NCI-H82 treated with DMSO at 0.1 percent for 48 hours (cell line): ENCODE results near the gene TYSND1.
"Not testable (repeated sequence)": the region's sequence is repeated elsewhere in the genome, so short reads cannot be mapped to it uniquely, and the experiment has no call there.

ENCODE experiments used
- DNase-seq: peaks from one replicate; lab custom pipeline; 2025; ENCODE audit not compliant: unreplicated experiment; lab: John Stamatoyannopoulos, UW

Gene TYSND1

DNA sequence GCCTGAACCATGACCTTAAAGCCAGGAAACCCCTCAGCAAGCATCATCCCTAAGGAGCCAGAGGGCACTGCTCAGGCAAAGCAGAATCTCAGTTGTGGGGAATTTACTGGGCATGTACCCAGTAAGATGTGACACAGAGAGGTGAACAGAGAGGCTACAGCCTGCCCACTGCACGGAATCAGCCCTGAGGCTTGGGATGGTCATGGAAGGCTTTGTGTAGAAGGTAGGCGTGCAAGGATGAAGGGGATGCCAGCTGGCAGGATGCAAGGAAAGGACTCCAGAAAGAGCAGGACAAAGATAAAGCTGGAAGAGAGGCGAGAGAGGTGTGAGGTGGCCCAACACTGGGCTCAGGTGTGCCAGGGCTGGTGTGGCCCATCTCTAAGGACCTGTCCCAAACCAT is 11.5 kb downstream of the TYSND1 start:
- no peak for DNase-seq

DNA sequence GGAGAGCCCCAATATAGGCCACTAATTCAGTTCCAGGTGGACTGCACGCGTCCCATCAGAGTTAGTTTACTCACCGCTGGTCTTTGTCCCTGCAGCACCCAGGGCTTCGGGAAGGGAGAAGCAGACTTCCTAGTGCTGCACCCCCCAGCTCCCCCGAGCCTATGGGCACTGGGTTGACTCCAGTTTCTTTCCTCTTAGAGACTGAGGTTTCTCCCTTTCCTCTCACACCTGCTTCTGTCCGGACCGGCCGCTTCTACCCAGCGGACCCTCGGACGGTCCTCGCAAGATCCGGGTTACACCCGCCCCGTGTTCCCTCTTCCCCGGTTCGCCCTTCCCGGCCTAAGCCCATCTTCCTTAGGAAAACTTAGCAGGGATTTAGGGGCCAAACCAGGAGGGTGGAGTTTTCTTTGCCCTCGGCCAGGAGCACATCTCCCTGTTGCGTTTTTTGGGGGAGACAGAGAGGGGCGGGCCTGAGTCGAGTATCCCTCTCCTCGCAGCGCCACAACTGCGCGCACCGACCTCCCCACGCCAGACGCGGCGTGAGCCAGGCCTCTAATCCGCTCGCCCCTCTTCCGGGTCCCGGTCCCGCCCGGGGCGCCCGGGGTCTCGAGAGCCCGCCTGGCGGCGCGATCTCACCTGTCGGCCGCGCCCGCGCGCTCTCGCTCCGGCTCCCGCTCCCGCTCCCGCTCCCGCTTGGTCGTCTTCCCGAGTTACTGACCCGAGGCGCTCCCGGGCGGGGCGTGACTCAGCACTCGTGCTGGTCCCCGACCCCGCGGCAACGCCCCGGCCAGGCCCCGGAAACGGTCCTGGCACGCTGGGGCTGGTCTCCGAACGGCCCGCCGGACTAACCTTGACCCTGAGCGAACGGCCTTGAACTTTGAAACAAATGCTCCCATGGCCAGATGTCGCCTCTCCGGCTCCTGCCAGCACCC is 14.1 kb downstream of the TYSND1 start, which contains the start of gene AIFM2:
Gene AIFM2 (minus strand): TSS at position 728 of the 932 bp plus-strand sequence. CDS start 8,741 bp downstream, outside the sequence.
- no peak for DNase-seq

DNA sequence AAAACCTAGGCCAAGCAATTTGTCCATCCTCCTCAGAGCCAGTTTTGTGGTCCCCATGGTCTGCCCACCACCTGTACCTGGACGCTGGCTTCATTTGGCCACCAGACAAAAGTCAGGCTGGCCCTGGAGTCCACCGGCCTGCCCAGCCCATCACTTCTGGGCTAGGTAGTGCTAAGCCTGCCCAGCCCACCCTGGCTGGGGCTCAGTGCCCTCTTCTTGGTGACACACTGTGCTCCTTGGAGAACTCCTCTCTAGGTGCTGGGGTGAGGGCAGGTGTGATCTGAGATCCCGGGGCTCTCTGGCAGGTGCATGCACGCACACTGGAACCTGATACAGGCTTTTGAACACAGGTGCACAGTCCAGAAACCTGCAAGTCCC is 15.0 kb downstream of the TYSND1 start:
- DNase-seq, result no peak

DNA sequence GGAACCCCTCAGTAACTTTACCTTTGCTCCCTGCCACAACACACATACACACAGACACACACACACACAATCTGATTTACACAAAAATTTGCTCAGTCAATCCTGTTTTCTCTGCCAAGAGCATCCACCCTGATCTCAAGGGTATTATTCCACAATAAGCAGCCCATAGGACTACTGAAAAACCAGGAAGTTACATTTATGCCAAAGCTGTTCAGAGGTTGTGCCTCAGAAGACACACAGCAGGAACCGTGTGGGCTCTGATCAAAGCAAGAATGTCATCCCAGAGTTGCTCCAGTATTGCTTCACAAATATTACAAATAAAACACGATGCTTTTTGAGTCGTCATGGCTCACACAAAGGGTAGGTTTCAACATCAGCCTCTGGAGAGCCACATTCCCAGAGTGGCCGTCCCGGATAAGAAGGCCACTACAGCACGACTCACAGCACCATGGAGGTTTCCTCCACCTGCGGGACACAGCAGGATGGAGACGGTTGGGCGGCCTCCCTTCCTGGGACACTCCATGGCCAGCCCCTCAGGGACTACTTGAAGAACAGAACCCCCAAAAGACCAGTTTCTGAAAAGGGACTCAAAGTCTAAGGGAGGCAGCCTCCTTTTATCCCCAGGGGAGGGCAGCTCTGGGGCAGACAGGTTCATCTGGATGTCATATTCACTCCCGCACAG is 15.5 kb downstream of the TYSND1 start:
- no peak for DNase-seq

DNA sequence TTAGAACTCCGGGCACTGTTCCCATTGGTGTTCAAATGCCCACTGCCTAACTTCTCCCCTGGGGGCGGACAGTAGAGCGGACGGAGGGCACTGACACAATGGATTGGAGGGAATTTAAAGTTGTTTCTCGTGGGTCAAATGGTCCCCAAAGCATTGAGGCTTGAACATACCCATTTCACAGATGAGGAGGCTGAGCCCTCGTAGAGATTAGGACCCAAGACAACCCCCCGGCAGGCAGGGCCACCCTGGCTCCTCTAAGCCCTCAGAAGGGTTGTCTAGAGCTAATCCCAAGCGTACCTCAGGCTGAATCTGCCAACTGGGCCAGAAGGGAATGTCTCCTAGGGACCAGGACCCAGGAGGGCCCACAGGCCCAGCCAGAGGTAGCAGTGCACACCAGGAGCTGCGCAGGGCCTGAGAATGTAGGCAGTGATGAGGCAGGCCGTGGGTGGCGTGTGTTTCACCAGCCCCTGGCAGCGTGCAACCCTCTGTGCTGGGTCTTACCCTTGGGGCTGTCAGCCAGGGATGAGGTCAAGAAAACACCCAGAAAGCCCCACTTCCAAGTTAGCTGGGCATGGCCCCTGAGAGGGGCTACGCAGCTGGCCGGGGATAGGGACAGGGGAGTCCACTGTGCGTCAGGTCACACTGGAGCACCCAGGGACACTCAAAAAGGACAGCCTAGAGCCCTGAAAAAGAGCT is 19.7 kb downstream of the TYSND1 start:
- no peak for DNase-seq

DNA sequence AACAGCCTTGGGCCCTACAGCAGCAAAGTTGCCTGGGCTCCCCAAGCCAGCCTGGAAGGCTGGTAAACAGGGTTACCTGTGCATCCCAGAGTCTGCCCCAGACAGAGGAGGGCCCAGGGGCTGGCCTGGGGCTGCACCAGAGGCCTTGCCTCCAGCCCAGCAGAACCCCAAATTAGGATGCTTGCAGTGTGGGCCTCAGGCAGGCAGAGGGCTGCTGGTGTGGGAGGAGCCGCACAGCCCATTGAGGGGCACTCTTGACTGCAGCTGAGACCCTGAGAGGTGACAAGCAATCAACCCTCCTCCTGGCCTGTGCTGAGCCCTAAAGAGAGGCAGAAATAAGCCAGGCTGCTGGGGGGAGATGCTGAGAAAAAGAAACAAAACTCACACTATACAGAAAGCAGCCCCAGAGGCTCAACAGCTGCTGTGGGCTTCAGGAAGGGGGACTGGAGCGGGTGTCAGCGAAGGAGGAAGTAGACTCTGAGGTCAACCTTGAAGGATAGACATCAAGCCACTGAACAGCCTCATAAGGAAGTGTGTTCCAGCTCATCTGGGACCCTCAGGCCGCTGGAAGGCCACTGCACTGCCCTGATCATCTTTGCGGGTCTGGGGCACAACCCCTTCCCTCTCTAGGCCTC is 20.5 kb downstream of the TYSND1 start:
- DNase-seq, result no peak

DNA sequence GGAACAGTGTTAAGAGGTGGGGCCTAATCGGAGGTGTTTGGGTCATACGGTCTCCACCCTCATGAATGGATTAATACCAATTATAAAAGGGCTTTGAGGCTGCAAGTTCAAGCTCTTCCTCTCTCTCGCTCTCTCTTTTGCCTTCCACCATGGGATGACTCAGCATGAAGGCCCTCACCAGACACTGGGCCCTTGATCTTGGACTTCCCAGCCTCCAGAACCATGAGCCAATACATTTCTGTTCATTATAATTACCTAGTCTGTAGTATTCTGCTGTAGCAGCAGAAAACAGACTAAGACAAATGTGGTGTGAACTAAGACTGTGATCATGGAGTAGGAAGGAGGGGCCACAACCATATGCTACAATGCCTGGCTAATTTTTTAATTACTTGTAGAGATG is 21.6 kb downstream of the TYSND1 start:
- no peak for DNase-seq

DNA sequence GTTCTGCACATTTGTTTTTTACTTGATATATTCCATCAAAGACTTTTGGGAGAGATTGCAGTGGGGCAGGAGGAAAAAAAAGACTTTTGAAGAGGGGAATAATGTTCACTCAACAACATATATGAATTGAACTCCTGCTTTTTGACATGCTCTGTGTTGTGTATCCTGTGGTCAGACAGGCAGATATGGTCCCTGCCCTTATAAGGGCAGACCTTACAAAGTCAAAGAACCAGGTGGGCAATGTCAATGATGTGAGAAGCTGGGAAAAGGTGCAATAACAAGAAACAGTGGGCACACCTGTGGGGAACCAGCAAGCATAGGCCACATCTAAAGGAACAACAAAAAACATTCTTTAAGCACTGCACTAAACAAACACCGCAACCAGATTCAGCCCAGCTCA is 22.1 kb downstream of the TYSND1 start:
- DNase-seq, result no peak

DNA sequence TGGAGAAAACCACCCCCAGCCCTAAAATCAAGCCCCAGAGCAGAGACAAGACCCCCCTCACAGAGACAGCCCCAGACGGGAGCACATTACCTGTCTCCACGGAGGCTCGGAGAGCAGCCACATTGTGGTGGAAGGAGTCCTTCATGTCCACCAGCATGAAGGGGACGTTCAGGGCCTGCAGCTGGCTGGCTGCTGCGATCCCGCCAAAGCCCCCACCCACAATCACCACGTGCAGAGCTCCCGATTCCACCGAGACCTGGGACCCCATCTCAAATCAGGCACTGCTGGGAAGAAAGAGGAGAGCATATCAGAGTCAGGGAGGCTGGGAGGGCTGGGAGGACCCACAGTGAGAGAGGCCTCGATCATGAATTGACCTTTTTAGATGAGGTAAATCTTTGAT is 22.7 kb downstream of the TYSND1 start:
- no peak for DNase-seq

DNA sequence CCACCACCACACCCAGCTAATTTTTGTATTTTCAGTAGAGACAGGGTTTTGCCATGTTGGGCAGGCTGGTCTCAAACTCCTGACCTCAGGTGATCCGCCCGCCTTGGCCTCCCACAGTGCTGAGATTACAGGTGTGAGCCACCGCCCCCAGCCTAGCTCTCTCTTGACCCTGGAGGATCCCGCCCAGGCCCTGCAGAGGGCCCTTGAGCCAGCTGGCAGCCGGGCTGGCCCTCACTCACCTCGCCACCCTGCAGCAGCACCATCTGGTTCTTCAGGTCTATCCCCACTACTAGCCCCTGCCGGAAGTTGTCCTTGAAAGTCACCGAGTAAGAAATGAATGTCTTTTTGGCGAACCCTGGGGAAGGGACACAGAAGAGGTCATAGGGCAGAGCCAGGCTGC is 23.3 kb downstream of the TYSND1 start:
- DNase-seq, result not testable (repeated sequence)

DNA sequence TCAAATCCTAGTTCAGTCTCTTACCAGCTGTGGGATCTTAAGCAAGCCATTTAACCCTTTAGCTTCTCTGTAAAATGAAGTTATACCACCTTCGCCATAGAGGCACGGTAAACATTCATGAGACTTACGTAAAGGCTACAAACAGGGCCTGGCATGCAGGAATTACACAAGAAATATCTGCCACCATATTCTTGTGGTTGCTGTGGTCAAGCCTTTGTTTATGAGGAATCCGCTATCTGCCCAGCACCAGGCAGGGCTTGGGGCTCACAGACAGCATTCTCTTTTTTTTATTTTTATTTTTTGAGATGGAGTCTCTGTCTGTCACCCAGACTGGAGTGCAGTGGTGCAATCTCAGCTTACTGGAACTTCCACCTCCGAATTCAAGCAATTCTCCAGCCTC is 23.8 kb downstream of the TYSND1 start:
- DNase-seq, result no peak

DNA sequence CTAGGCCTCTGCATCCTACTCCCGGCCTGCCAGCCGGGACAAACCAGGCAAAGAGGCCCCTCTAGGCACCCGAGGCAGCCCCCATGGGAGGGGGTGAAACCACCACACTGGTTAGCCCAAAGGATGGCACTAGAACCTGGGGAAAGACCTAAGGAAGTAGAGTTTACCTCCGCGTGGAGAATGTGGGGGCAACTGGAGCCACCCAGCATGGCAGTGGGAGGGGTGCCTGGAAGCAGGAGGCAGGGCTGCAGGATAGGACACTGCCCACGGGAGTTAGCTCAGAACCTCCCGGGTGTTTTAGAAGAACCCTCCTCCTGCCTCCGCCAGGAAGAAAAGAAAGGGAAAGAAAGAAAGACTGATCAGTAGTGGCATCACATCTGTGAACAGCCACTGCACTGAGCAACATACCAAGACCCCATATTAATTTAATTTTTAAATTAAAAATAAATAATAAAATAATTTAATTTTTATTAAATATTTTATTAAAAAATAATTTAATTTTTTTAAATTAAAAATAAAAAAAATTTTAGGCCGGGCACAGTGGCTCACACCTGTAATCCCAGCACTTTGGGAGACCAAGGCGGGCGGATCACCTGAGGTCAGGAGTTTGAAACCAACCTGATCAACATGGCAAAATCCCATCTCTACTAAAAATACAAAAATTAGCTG is 25.1 kb downstream of the TYSND1 start:
- DNase-seq, result no peak

DNA sequence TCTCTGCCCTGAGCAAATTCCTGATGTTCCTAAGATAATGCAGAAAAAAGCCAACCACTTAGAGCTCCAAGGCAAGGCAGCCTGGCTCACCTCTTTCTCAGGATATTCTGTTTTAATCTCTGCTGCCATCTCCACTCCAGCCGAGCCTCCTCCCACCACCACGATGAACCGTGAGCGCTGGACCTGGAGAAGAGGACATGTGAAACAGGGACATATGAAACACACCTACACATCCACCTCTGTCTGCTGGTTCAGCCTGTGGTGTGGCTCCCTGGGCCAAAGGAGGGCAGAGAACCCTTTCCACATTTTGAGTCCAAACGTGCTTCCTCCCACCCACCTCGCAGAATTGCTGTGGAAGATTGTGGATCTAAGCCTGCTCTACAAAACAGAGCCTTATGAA is 26.1 kb downstream of the TYSND1 start:
- no peak for DNase-seq

DNA sequence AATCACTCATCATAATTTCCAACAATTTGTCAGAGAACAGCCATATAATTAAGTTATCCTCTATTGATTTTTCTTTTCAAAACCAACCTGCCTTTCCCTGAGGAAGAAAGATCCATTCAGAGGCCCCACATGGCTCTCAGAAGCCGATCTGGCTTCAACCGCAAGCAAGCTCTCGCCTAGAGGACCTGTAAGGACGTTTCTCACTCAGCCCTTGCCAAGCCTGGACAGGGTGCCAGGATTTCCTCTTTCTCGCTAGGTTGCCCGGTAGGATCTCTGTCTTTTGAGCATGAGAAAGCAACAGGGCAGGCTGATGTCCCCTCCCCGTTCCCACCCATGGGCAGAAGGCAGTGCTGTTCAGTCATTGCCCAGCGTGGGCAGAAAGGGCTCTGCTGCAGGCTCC is 26.9 kb downstream of the TYSND1 start:
- DNase-seq, result no peak

DNA sequence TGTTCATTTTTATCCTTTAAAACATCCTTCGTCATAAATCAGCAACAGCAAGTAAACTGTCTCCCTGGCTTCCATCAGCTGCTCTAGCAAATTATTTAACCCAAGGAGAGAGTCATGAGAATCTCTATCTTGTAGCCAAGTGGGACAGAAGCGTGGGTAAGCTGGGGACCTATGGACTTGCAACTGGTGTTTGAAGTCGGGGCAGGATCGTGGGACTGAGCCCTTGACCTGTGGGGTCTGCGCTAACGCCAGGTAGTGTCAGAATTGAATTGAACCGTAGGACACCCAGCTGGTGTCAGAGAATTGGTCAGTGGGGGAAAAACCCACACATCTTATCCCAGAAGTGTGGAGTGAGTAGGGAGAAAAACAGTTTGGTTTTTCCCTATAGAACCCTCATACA is 27.3 kb downstream of the TYSND1 start:
- no peak for DNase-seq

DNA sequence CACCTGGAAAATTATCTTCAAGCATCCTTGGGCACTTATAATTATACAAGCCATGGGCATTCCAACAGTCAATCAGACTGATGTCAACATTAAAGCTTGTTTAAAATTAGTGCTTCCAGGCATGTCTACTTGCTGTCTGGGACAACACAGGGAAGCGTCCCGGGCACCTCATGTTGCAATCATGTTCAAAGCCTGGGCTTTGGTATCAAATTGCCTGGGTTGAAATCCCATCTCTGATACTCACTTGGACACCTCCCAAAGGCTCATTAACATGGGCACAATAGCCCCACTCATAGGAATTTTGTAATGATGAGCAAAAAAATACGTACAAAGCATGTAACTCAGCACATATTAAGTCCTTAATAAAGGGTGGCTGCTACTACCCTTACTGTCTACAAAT is 28.3 kb downstream of the TYSND1 start:
- DNase-seq, result no peak

DNA sequence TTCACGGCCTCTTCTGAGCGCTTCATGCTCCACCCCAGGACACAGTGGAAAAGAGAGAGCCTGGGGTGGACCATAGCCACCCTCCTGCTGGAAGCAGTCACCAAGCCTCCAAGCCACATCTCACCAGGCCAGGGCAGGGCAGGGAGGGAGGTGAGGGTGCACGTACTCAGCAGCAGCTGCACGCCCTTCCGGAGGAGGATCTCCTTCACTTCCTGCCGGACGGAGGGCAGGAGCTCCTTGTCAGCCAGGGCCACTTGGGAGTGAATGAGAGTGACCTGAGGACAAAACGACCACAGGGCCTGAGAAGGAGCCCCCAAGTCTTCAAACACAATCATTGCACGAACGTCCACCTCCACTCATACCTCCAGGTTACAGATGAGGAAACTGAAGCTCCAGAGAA is 28.9 kb downstream of the TYSND1 start:
- DNase-seq, result no peak

DNA sequence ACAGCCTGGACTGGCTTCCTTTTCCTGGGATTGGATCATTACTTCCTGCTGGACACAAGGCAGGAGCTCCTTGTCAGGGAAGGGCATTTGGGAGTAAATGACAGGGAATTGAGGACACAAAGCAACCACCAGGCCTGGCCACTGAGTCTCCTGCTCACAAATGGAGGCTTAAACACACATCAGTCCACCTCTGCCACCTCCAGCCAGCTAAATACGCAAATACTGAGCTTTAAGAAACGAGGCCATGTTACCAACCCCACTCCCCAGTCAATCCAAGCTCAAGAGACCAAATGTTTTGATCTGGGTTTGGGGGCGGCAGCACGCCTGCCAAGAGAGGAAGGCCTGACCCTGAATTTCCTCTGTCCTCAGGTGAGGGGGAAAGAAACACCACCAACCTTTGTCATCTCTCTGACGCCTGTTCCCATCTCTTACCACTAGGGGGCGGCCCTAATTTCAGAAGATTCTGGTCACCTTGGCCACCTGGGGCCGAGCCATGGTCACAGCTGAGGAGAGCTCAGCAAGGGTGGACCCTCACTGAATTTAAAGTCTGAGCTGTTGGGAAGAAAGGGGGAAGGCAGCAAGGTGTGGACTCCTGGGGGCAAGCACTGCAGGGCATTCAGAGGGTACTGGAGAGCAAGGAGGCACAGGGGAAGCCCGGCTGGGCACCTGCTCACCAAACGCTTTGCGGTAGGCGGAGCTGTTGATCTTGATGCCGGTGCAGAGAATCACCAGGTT is 30.4 kb downstream of the TYSND1 start:
- DNase-seq, result peak; percentile 23

DNA sequence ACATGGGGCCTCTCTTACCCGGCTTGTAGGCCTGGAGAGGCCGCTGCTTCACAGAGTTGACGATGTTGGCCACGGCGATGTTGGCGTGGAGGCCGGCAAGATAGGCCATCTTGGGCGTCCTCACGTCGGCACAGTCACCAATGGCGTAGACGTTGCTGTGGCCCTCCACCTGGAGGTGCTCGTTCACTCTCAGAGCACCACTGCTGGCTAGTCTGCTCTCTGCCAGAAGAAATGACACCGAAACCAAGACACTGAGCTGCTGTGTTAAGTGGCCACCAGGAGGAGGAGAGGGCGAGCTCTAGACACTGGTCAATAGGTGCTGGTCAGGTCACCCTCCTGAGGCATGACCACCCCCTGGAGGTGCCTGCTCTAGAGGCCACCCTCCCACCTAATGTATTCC is 31.6 kb downstream of the TYSND1 start:
- DNase-seq, result no peak

DNA sequence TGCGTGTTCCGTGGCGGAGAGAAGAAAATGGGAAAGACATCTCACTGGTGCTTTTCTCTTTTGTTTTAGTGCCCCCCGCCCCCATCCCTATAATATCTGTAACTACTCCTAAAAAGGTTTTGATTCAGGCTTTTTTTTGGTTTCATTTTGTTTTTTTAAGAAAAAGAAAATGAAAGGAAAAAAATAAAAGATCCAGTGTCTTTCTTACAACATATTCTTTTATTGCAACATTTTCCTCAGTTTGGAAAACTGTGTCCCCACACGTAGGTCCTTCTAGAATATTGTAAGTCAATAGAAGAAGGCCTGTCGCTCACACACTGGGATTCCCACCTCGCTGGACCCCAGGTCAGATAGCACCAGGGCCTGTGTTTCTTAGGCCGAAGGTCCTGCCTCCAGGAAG is 34.4 kb downstream of the TYSND1 start:
- DNase-seq, result no peak
